ENCODE results near the gene FUT2. TPM values are rescaled to one million over a fixed set of nuclear protein-coding genes. Genes with fewer than 3 reads are reported as not detected.

The FUT2 gene
- total RNA-seq, 1 experiment from 2014 or later = not detected

GRCh38 chr19:48735031-48735615 is 39.4 kb downstream of the FUT2 start:
- Histone ChIP-seq H3K9me3 (no peaks in the 10 kb centered on the region), H3K4me3 (no peak overlapping the region), H3K27me3 (peaks cover 2% of the 10 kb centered on the region; the same call in 1 of the 2 replicates), H3K36me3 (no peaks in the 10 kb centered on the region)
- DNase-seq = no peak

GRCh38 chr19:48737360-48737998 is 41.7 kb downstream of the FUT2 start:
- Histone ChIP-seq H3K4me3 (no peak overlapping the region), H3K9me3 (no peaks in the 10 kb centered on the region), H3K27me3 (no peaks in the 10 kb centered on the region), H3K36me3 (no peaks in the 10 kb centered on the region)
- no peak for DNase-seq

- H3K9me3 ChIP-seq = no peaks in the 10 kb centered on the region
- DNase-seq = peak; percentile 95
- H3K4me3 ChIP-seq = peak overlapping the region; percentile 29
- no peaks in the 10 kb centered on the region for H3K27me3 ChIP-seq
- H3K36me3 ChIP-seq = no peaks in the 10 kb centered on the region
Measured at GRCh38 chr19:48738557-48739403, 43.0 kb downstream of the FUT2 start.

GRCh38 chr19:48739404-48740163 is 43.8 kb downstream of the FUT2 start:
- Histone ChIP-seq H3K27me3 (no peaks in the 10 kb centered on the region), H3K9me3 (no peaks in the 10 kb centered on the region), H3K36me3 (no peaks in the 10 kb centered on the region), H3K4me3 (no peak overlapping the region; the same call in 1 of the 2 replicates)
- DNase-seq = no peak

- no peak within 1 kb of the TSS for H3K4me3 ChIP-seq
- no peak for DNase-seq
- H3K27me3 ChIP-seq = no peaks in the 10 kb centered on the region
- no peaks in the 10 kb centered on the region for H3K9me3 ChIP-seq
- no peaks in the 10 kb centered on the region for H3K36me3 ChIP-seq
Measured at GRCh38 chr19:48740164-48740972, 44.6 kb downstream of the FUT2 start, which contains the start of gene RASIP1. TSS of gene RASIP1 (minus strand) at chr19:48740610. CDS start at chr19:48740282, 328 bp downstream.

GRCh38 chr19:48741129-48741999 is 45.6 kb downstream of the FUT2 start:
- no peaks in the 10 kb centered on the region for H3K9me3 ChIP-seq
- no peaks in the 10 kb centered on the region for H3K27me3 ChIP-seq
- no peaks in the 10 kb centered on the region for H3K36me3 ChIP-seq
- no peak for DNase-seq
- H3K4me3 ChIP-seq = no peak overlapping the region

- no peaks in the 10 kb centered on the region for H3K9me3 ChIP-seq
- no peak overlapping the region for H3K4me3 ChIP-seq
- no peaks in the 10 kb centered on the region for H3K27me3 ChIP-seq
- no peaks in the 10 kb centered on the region for H3K36me3 ChIP-seq
- DNase-seq = no peak
Measured at GRCh38 chr19:48742096-48742495, 46.3 kb downstream of the FUT2 start.

- peak; percentile 63 for DNase-seq
- no peaks in the 10 kb centered on the region for H3K9me3 ChIP-seq
- H3K27me3 ChIP-seq = no peaks in the 10 kb centered on the region
- no peak overlapping the region for H3K4me3 ChIP-seq
- no peaks in the 10 kb centered on the region for H3K36me3 ChIP-seq
Measured at GRCh38 chr19:48745208-48745995, 49.6 kb downstream of the FUT2 start.

GRCh38 chr19:48746110-48746509 is 50.3 kb downstream of the FUT2 start:
- Histone ChIP-seq H3K9me3 (no peaks in the 10 kb centered on the region), H3K4me3 (no peak overlapping the region), H3K36me3 (no peaks in the 10 kb centered on the region), H3K27me3 (no peaks in the 10 kb centered on the region)
- DNase-seq = no peak

GRCh38 chr19:48746738-48747575 is 51.2 kb downstream of the FUT2 start, which contains the start of gene IZUMO1:
TSS of gene IZUMO1 (minus strand) at chr19:48746909. CDS start at chr19:48745859, 1,050 bp downstream.
- no peaks in the 10 kb centered on the region for H3K27me3 ChIP-seq
- DNase-seq = no peak
- no peaks in the 10 kb centered on the region for H3K36me3 ChIP-seq
- H3K4me3 ChIP-seq = no peak within 1 kb of the TSS
- H3K9me3 ChIP-seq = no peaks in the 10 kb centered on the region

- Histone ChIP-seq H3K27me3 (no peaks in the 10 kb centered on the region), H3K9me3 (no peaks in the 10 kb centered on the region), H3K4me3 (no peak overlapping the region), H3K36me3 (no peaks in the 10 kb centered on the region)
- DNase-seq = no peak
Measured at GRCh38 chr19:48749571-48750198, 53.9 kb downstream of the FUT2 start.

GRCh38 chr19:48750351-48750750 is 54.6 kb downstream of the FUT2 start:
- no peaks in the 10 kb centered on the region for H3K27me3 ChIP-seq
- H3K9me3 ChIP-seq = no peaks in the 10 kb centered on the region
- no peak for DNase-seq
- H3K36me3 ChIP-seq = no peaks in the 10 kb centered on the region
- H3K4me3 ChIP-seq = no peak overlapping the region

- DNase-seq = no peak
- H3K27me3 ChIP-seq = no peaks in the 10 kb centered on the region
- no peaks in the 10 kb centered on the region for H3K9me3 ChIP-seq
- H3K36me3 ChIP-seq = no peaks in the 10 kb centered on the region
- no peak overlapping the region for H3K4me3 ChIP-seq
Measured at GRCh38 chr19:48750771-48751504, 55.2 kb downstream of the FUT2 start.
